ACHN (cell line): ENCODE measurements around the gene C13orf42.

Experiments
- DNase-seq: peaks from one replicate; pipeline ENCODE4 v3.0.0-alpha.2; 2015
- in situ Hi-C: cut with HindIII; loops from 2 replicates; pipeline ENCODE4 v1.10.0; 2017; ENCODE audit warnings: low sequenced_read_pairs, low pct_ligation_motif_present, low pct_unique_long_range_greater_than_20kb

C13orf42 gene

DNA sequence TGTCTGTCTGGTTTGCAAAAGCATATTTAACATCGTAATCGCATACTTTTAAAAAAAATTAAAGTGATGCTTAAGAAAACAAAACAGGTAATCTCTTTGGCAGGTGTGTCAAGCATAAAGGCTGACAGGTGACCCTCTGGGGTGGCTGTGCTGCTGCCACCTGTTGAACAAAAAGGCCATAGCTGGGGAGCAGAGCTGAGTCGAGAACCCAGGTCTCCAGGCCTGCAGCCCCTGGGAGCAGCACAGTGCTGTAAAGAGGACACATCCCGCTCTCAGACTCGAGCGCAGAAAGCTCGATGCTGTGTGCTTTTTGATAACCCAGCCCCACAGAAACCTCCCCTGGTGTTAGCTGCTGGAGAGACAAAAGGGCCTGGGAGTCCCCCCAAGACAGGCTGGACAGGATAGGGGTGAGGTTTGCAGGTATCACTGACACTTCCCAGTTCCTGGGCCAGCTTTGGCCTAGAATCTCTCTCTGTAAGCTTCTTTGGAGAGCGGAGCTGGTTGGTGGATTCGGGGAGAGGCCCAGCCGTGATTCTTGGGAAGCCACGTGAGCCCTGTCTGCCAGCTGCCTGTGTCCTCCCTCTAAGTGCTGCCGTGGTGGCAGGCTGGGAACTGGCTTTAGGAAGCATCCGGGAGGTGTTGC lies 66.9 kb downstream of the C13orf42 start:
- DNase-seq = no peak
- in situ Hi-C loops = no loop called here

DNA sequence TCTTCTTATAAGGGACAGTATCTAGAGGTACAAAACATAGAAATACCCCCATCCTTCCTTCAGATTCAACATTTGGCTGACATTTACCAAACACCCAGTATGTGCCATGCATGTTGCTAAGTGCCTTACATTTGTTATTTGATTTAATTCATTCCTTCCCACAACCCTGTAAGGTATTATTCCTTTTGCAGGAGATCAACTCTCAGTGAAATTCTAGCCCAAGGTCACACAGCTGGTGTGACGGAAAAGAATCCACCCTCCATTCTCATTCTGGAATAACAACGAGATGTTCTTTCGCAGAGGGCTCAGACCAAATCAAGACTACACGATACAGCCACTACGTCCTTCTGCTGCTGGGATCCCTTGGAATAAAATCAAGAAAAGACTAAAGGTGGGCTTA lies 67.8 kb downstream of the C13orf42 start:
- in situ Hi-C loops = no loop called here

DNA sequence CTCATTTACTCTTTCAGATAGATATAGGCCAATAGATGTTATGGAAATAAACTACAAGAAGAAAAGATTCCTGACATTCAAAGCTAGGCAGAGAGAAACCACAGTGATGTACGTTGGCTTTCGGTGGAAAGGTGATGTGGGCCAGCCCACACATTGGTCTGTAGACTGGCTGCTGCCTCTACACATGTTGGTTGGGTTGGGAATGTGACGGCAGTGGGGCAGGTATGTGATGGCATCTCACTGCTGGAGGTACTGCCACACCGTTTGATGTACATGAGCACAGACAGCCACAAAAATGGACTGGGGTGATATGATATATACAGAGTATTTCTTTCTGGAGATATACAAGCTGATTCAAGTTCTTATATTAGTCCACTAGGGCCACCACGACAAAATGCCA lies 69.4 kb downstream of the C13orf42 start:
- in situ Hi-C loops = no loop called here

More for the DNA sequence above, 67.8 kb downstream of the C13orf42 start:
- DNase-seq = no peak

DNA sequence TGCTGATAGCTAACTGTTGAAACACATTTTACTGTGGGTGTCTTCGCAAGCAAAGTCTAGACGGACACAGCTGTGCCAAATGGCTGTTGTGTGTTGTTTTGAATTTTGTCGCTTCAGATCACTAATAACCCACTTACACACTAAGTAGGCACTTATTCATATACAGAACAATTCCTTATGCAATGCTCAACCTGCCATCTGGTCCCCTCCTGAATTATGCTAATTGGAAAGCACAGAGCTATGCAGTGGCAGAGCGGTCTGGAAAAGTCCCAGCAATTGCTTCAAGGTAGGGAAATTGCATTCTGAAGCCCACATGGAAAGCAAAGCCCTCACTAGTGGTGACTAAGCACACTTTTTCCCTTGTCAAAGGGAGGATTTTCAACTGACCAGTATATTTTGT lies 69.9 kb downstream of the C13orf42 start:
- DNase-seq = no peak
- in situ Hi-C loops = no loop called here

More for the DNA sequence above, 69.4 kb downstream of the C13orf42 start:
- DNase-seq = no peak

GRCh38 chr13:51040431-51040830 lies 70.6 kb downstream of the C13orf42 start:
- DNase-seq = no peak
- in situ Hi-C loops = no loop called here

GRCh38 chr13:51036418-51036817 lies 74.7 kb downstream of the C13orf42 start:
- DNase-seq = no peak
- in situ Hi-C loops = no loop called here

GRCh38 chr13:51035978-51036377 lies 75.1 kb downstream of the C13orf42 start:
- in situ Hi-C loops = no loop called here
- no peak for DNase-seq

DNA sequence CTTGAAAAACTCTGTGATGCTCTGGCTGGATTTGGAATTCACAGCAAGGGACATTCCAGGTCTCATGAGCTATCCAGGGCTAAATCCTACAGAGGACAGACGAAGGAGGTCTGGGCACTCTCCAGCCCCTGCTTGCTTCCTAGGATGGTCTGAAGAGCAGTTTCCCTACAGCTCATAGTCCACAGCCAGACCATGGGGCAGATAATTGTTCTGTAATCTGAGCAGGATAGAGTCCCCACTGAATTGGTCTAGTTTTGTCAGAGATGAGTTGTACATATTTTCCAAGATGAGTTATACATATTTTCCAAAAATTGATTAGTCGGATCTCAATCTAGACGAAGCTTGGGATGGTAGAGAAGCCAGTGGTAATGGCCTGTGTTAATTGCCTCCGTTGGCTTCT lies 75.6 kb downstream of the C13orf42 start:
- DNase-seq = no peak
- in situ Hi-C loops = no loop called here

- in situ Hi-C loops = no loop called here
- DNase-seq = no peak
These were observed 76.2 kb downstream of the C13orf42 start for GRCh38 chr13:51034906-51035305.

DNA sequence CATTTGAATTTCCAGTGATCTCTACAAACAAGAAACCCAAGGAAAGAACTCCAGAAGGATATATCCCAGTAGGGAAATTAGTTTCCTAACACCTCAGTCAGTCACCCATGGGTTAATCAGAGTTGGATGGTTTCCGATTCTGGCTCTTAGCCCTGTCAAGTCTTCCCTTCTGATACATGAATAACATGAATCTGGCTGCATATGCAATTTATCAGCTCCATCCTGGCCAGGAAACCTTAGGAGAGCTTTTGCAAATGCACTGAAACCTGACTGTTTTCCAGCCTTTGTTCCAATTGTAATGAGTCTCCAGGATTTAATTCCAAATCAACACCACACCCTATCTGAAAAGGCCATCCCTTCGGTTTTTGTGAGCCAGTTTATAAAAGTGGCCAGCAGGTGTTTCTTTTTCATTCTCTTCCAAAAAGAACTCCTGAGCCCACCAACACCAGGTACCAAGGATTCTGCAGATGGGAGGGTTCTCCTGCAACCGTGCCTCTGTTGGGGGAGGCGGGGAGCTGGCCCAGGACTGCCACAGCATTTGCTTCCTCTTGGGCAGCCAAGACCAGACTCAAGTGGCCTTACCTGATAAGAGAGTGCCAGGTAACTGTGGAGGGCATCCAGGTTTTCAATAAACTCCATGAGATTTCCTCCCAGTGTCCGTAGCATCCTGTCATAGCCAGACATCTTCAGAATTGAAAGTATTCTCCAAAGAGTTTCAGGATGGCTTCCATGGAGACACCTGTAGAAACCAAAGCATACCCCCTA lies 77.5 kb downstream of the C13orf42 start:
- no peak for DNase-seq
- in situ Hi-C loops = no loop called here

DNA sequence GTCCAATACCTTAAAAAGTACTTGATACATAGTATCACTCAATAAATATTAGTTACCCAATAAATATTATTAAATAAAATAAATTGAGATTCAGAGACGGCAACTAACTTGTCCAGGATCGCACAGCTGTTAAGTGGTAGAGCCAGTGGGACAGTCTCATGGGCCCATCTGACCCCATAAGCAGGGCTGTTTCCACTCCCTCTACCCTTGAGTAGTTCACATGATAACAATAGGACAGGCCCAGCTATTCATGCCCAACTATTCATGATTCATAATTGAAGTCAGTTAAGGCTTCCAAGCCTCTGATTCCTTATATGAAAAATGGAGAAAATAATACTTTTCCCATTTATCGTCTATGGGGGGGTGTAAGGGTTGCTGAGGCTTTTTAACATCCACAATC lies 78.2 kb downstream of the C13orf42 start:
- DNase-seq = no peak
- in situ Hi-C loops = no loop called here
